GM04504 (cell line): ENCODE measurements around the gene VCY.
"Not testable (repeated sequence)": the region's sequence is repeated elsewhere in the genome, so short reads cannot be mapped to it uniquely, and the experiment has no call there.

Experiments used
- DNase-seq: peaks from one replicate; pipeline ENCODE4 v3.0.0-alpha.2; 2012; ENCODE audit warnings: low read depth

Gene VCY

DNA sequence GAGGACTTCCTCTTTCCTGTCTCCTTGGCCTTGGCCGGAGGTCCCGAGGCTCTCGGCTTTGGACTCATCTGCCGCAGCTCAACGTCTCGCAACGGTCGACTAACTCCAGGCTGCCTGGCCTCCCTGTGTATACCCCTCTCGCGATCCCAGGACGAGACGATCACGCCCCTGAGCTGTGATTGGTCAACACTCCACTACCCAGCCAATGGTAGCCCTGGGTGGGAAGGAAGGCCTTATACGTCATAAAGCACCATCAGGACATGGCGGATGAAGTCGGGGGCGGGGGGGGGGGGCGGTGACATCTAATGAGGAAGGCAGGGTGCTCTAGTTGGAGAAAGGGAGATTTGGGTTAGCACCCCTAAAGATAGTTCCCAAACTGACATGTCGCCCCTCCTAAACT, at the start of gene VCY:
VCY (minus strand) TSS at position 101 of the 400 bp plus-strand sequence; CDS start at position 68, 33 bp downstream.
- not testable (repeated sequence) for DNase-seq

- not testable (repeated sequence) for DNase-seq
Observed at GRCh38 chrY:14030395-14030794, 44.1 kb upstream of the VCY start.

- not testable (repeated sequence) for DNase-seq
Observed at GRCh38 chrY:14011916-14012315, 25.6 kb upstream of the VCY start.

GRCh38 chrY:13942406-13942805, 43.9 kb downstream of the VCY start:
- DNase-seq, result not testable (repeated sequence)
